H1 (cell line): ENCODE data around the gene HLA-A. TPM values are rescaled to one million over a fixed set of nuclear protein-coding genes. Genes with fewer than 3 reads are reported as not detected.

Experiments
- CTCF ChIA-PET: fragments of 300-600 bp; sonication (Branson Sonifier 250); formaldehyde crosslinking; loops from one replicate; lab custom pipeline; 2021; ENCODE audit not compliant: partially characterized antibody; lab: Charles Lee
- POLR2A ChIA-PET: fragments of 300-600 bp; sonication (Branson Sonifier 250); formaldehyde crosslinking; loops from one replicate; lab custom pipeline; 2021; ENCODE audit warnings: inconsistent platforms; ENCODE audit not compliant: partially characterized antibody; lab: Charles Lee
- DNase-seq, 2 experiments: peaks; one replicate each; pipeline versions ENCODE4 v3.0.0 to v3.0.0-alpha.2; 2010 to 2022; ENCODE audit warnings: low spot score in 2 of 2, low read depth in 1 of 2, mixed read lengths in 1 of 2
- FAIRE-seq: peaks from 2 replicates; lab custom pipeline; 2011; peaks lifted over from hg19 to GRCh38; lab: Jason Lieb, UNC
- H2AFZ ChIP-seq: 2 replicates; pipeline ENCODE4 v1.8.1; 2012; ENCODE audit warnings: low read length, inconsistent platforms
- H2AK5ac ChIP-seq: 2 replicates; pipeline ENCODE4 v1.6.1; 2013; ENCODE audit warnings: low read depth, low read length
- H2BK120ac ChIP-seq: replicated peaks from 2 replicates; pipeline ENCODE3; 2013; ENCODE audit warnings: low read depth, low read length, inconsistent platforms
- H2BK12ac ChIP-seq: 2 replicates; pipeline ENCODE4 v1.6.1; 2013; ENCODE audit warnings: low read depth, low read length
- H2BK15ac ChIP-seq: 2 replicates; pipeline ENCODE4 v1.6.1; 2013; ENCODE audit warnings: low read length
- H2BK20ac ChIP-seq: 2 replicates; pipeline ENCODE4 v1.6.1; 2013; ENCODE audit warnings: low read length
- H2BK5ac ChIP-seq: 2 replicates; pipeline ENCODE4 v1.6.1; 2013; ENCODE audit warnings: low read depth, low read length
- H3K14ac ChIP-seq: 2 replicates; pipeline ENCODE4 v1.6.1; 2013; ENCODE audit warnings: inconsistent platforms; ENCODE audit not compliant: insufficient read length
- H3K18ac ChIP-seq: 2 replicates; pipeline ENCODE4 v1.6.1; 2013; ENCODE audit warnings: low read length; ENCODE audit errors: extremely low read depth
- H3K23ac ChIP-seq: 2 replicates; pipeline ENCODE4 v1.6.1; 2013; ENCODE audit warnings: inconsistent platforms; ENCODE audit not compliant: insufficient read length
- H3K23me2 ChIP-seq: 2 replicates; pipeline ENCODE4 v1.6.1; 2013; ENCODE audit warnings: low read depth, low read length
- H3K27ac ChIP-seq: 2 replicates; pipeline ENCODE4 v1.6.1; 2011; ENCODE audit warnings: low read depth, low read length, inconsistent platforms
- H3K27me3 ChIP-seq, 4 experiments: replicated peaks in 1 of 4; 1 replicate in 1 of 4; 2 replicates in 3 of 4; pipeline versions ENCODE4 v1.6.1 to v1.8.1; 2011 to 2013; ENCODE audit warnings: low read length in 3 of 4, mild to moderate bottlenecking in 3 of 4, inconsistent platforms in 2 of 4, mixed read lengths in 2 of 4, moderate library complexity in 1 of 4; ENCODE audit not compliant: control insufficient read depth in 3 of 4, insufficient read depth in 3 of 4; ENCODE audit errors: extremely low read depth in 1 of 4
- H3K36me3 ChIP-seq, 4 experiments: 2 replicates each; pipeline versions ENCODE4 v1.6.1 to v1.8.1; 2011 to 2013; ENCODE audit warnings: mild to moderate bottlenecking in 4 of 4, low read length in 3 of 4, moderate library complexity in 2 of 4, control low read depth in 1 of 4, inconsistent platforms in 1 of 4; ENCODE audit not compliant: insufficient read depth in 4 of 4, control insufficient read depth in 2 of 4
- H3K4ac ChIP-seq: replicated peaks from 2 replicates; pipeline ENCODE3; 2013; ENCODE audit warnings: low read length, low read depth, mixed read lengths, inconsistent platforms; ENCODE audit not compliant: insufficient read length
- H3K4me1 ChIP-seq, 4 experiments: replicated peaks in 1 of 4; 1 replicate in 1 of 4; 2 replicates in 3 of 4; pipeline versions ENCODE4 v1.6.1 to v1.8.1; 2011 to 2013; ENCODE audit warnings: low read length in 3 of 4, inconsistent platforms in 2 of 4, mixed read lengths in 1 of 4; ENCODE audit not compliant: insufficient read depth in 4 of 4, control insufficient read depth in 3 of 4
- H3K4me2 ChIP-seq, 2 experiments: 2 replicates each; pipeline versions ENCODE4 v1.6.1 to v1.8.1; 2011 to 2013; ENCODE audit warnings: low read depth in 2 of 2, low read length in 2 of 2, control low read depth in 1 of 2, inconsistent platforms in 1 of 2, mild to moderate bottlenecking in 1 of 2; ENCODE audit not compliant: insufficient read depth in 1 of 2
- H3K4me3 ChIP-seq, 4 experiments: fragments of 200-600, 300-600 bp in 1 of 4; sonication (generic), shearing (Covaris generic), sonication (Bioruptor Twin) in 1 of 4; 2 replicates each; pipeline versions ENCODE4 v1.5.1 to v1.8.1; 2011 to 2016; ENCODE audit warnings: low read length in 4 of 4, low read depth in 3 of 4, control low read depth in 2 of 4, inconsistent platforms in 2 of 4, mild to moderate bottlenecking in 2 of 4, mixed read lengths in 1 of 4, moderate library complexity in 1 of 4; ENCODE audit not compliant: insufficient read depth in 2 of 4; ENCODE audit errors: extremely low read depth in 1 of 4
- H3K56ac ChIP-seq: replicated peaks from 2 replicates; pipeline ENCODE3; 2013; ENCODE audit warnings: low read depth, mild to moderate bottlenecking, mixed read lengths, low read length, inconsistent platforms; ENCODE audit not compliant: insufficient read length
- H3K79me1 ChIP-seq: 2 replicates; pipeline ENCODE4 v1.6.1; 2013; ENCODE audit warnings: low read depth, low read length, control low read depth
- H3K79me2 ChIP-seq, 2 experiments: 2 replicates each; pipeline versions ENCODE4 v1.6.1 to v1.8.1; 2012 to 2013; ENCODE audit warnings: low read length in 2 of 2, mild to moderate bottlenecking in 2 of 2, inconsistent platforms in 1 of 2; ENCODE audit not compliant: insufficient read depth in 2 of 2, control insufficient read depth in 1 of 2
- H3K9ac ChIP-seq, 4 experiments: replicated peaks in 1 of 4; 1 replicate in 1 of 4; 2 replicates in 3 of 4; pipeline versions ENCODE4 v1.6.1 to v1.8.1; 2011 to 2013; ENCODE audit warnings: low read depth in 3 of 4, low read length in 3 of 4, control low read depth in 2 of 4, mild to moderate bottlenecking in 2 of 4, moderate library complexity in 2 of 4, inconsistent platforms in 1 of 4; ENCODE audit errors: extremely low read depth in 1 of 4
- H3K9me3 ChIP-seq, 2 experiments: 2 replicates each; pipeline versions ENCODE4 v1.6.1 to v1.8.1; 2012 to 2013; ENCODE audit warnings: mild to moderate bottlenecking in 2 of 2, moderate library complexity in 2 of 2, control low read depth in 1 of 2, inconsistent platforms in 1 of 2, low read depth in 1 of 2, low read length in 1 of 2, mixed read lengths in 1 of 2; ENCODE audit not compliant: insufficient read depth in 2 of 2
- H4K20me1 ChIP-seq, 2 experiments: replicated peaks in 1 of 2; 2 replicates each; pipeline versions ENCODE3 to v1.8.1; 2011 to 2013; ENCODE audit warnings: inconsistent platforms in 2 of 2, low read length in 2 of 2, mild to moderate bottlenecking in 1 of 2; ENCODE audit not compliant: insufficient read depth in 2 of 2, control insufficient read depth in 1 of 2
- H4K5ac ChIP-seq: 2 replicates; pipeline ENCODE4 v1.6.1; 2013; ENCODE audit warnings: low read length, low read depth, mixed read lengths, inconsistent platforms; ENCODE audit not compliant: insufficient read length
- H4K8ac ChIP-seq: 2 replicates; pipeline ENCODE4 v1.8.0; 2013; ENCODE audit warnings: mild to moderate bottlenecking, moderate library complexity, low read length, inconsistent platforms; ENCODE audit not compliant: insufficient read depth; ENCODE audit errors: extremely low read depth
- H4K91ac ChIP-seq: replicated peaks from 2 replicates; pipeline ENCODE3; 2013; ENCODE audit warnings: low read length, mixed read lengths, inconsistent platforms; ENCODE audit not compliant: insufficient read length
- POLR2A ChIP-seq, 2 experiments: IDR thresholded peaks; 1 replicate in 1 of 2; 2 replicates in 1 of 2; pipeline ENCODE4 v1.6.1; 2011; ENCODE audit warnings: low read depth in 2 of 2, low read length in 2 of 2, mild to moderate bottlenecking in 2 of 2; ENCODE audit errors: control extremely low read depth in 1 of 2
- WGBS, 2 experiments: shearing (Covaris generic) in 1 of 2; methylation state at CpG; one replicate each; pipeline versions ENCODE4 v1.1.6 to v1.1.7; 2013 to 2015; ENCODE audit warnings: low lambda C conversion rate in 2 of 2, mixed read lengths in 2 of 2, inconsistent platforms in 1 of 2, low coverage in 1 of 2, missing lambda C conversion rate in 1 of 2; ENCODE audit not compliant: insufficient replicate concordance in 2 of 2, insufficient coverage in 1 of 2, insufficient read length in 1 of 2; ENCODE audit errors: extremely low coverage in 1 of 2, missing lambda C conversion rate in 1 of 2; 5-methylcytosine and 5-hydroxymethylcytosine counted together
- polyA plus RNA-seq, 7 experiments: library from polyadenylated mRNA; depleted of rRNA in 3 of 7; stranded (reverse) in 5 of 7; unstranded in 2 of 7; fragments of >200 nt in 5 of 7; fragments of 200-250 nt in 2 of 7; gene quantifications; 1 replicate in 5 of 7; 2 replicates in 1 of 7; 4 replicates in 1 of 7; pipeline versions ENCODE4 v1.2.1 to v1.2.3, GENCODE V29; 2011 to 2013; ENCODE audit warnings: missing spikeins in 2 of 7, mixed read lengths in 2 of 7
- small RNA-seq: library from polyadenylated mRNA; stranded (forward); fragments of <200 nt; extraction: miRNeasy Mini kit (QIAGEN cat#:217004); gene quantifications from one replicate; pipeline ENCODE3, GENCODE V24; 2013; ENCODE audit not compliant: insufficient read depth
- total RNA-seq: library from RNA; stranded (reverse); fragmentation: NEBNext Ultra II Directional; extraction: Animal tissue kit (Norgen Biotek cat#: 25700); gene quantifications from 2 replicates; pipeline ENCODE4 v1.2.1, GENCODE V29; 2021

The HLA-A gene
- total and polyA plus RNA-seq, 2 of the 8 experiments (the other 6 are each of a cell fraction or from before 2014, with no cell fraction given) = 221 to 474 TPM

GRCh38 chr6:29995340-29995777 is 53.0 kb downstream of the HLA-A start:
- Histone ChIP-seq H2BK5ac (no peak overlapping the region), H3K9me3 (no peaks in the 10 kb centered on the region), H3K4me3 (no peak overlapping the region), H2BK15ac (no peak overlapping the region), H2AK5ac (no peak overlapping the region), H3K56ac (no peak overlapping the region), H2AFZ (no peak overlapping the region), H2BK120ac (no peak overlapping the region), H4K8ac (no peak overlapping the region), H3K27me3 (peaks cover 0 to 2% (median 0%) of the 10 kb centered on the region in 4 experiments; a peak in 1 of 7 replicates), H3K14ac (no peak overlapping the region), H4K20me1 (no peaks in the 10 kb centered on the region), H3K4me1 (no peaks in the 10 kb centered on the region; a peak in 1 of 7 replicates), H4K5ac (no peak overlapping the region), H3K4me2 (no peak overlapping the region), H3K79me1 (no peaks in the 10 kb centered on the region), H3K23ac (no peak overlapping the region), H4K91ac (no peak overlapping the region), H3K9ac (no peak overlapping the region), H3K27ac (no peak overlapping the region), H3K18ac (no peak overlapping the region), H2BK12ac (no peak overlapping the region), H2BK20ac (no peak overlapping the region), H3K23me2 (no peaks in the 10 kb centered on the region), H3K79me2 (no peaks in the 10 kb centered on the region), H3K4ac (no peak overlapping the region), H3K36me3 (no peaks in the 10 kb centered on the region)
- 83% methylated on average over 2 of the region's 2 CpGs; no CpG with 5 or more reads in 1 of the 2 experiments for whole genome bisulfite sequencing, 2 experiments
- DNase-seq = no peak
- CTCF ChIA-PET = interaction anchor here (0.6 to 1.5 kb wide), 4 partner anchors 18 to 293 kb away, joined by 3 to 4 read pairs (median 3); no protein-coding TSS in a partner anchor
- no peak for TF ChIP-seq POLR2A (IDR thresholded peaks at IDR 0.05; ENCODE audit: control extremely low read depth in 1 of 2, low read depth in 2 of 2, low read length in 2 of 2)
- no peak for FAIRE-seq
- POLR2A ChIA-PET = no interaction called here

Small RNA genes within 50 kb of the gene (small RNA-seq; reads per million reads assigned to genes)
- gene HLA-U = not detected

Other genes starting within 250 kb of the HLA-A start
- 6.5 and 9.6 TPM in 2 replicates for gene HLA-F, start 219.1 kb upstream of the HLA-A start, total RNA-seq
- 8.9 and 11.7 TPM in 2 replicates for gene HLA-F, start 219.1 kb upstream of the HLA-A start, polyA plus RNA-seq (2011; rRNA removed)
- 4.4 and 4.8 TPM in 2 replicates for gene HLA-G, start 114.7 kb upstream of the HLA-A start, total RNA-seq
- gene HLA-G, start 114.7 kb upstream of the HLA-A start, polyA plus RNA-seq (2011; rRNA removed) = 3.2 and 4.2 TPM in 2 replicates
- 31.5 and 35.7 TPM in 2 replicates for gene POLR1H, start 118.7 kb downstream of the HLA-A start, total RNA-seq
- 79.0 and 82.2 TPM in 2 replicates for gene POLR1H, start 118.7 kb downstream of the HLA-A start, polyA plus RNA-seq (2011; rRNA removed)
- gene PPP1R11, start 124.7 kb downstream of the HLA-A start, total RNA-seq = 26.1 and 26.3 TPM in 2 replicates
- 28.0 and 32.8 TPM in 2 replicates for gene PPP1R11, start 124.7 kb downstream of the HLA-A start, polyA plus RNA-seq (2011; rRNA removed)
- 1.4 and 1.7 TPM in 2 replicates for gene RNF39, start 133.2 kb downstream of the HLA-A start, total RNA-seq
- 2.3 TPM in 2 replicates for gene RNF39, start 133.2 kb downstream of the HLA-A start, polyA plus RNA-seq (2011; rRNA removed)
- not detected in 2 replicates for gene TRIM31, start 170.6 kb downstream of the HLA-A start, total RNA-seq
- gene TRIM31, start 170.6 kb downstream of the HLA-A start, polyA plus RNA-seq (2011; rRNA removed) = 0.08 TPM in 1 of 2 replicates, not detected in the other
- not detected in 2 replicates for gene TRIM40, start 193.6 kb downstream of the HLA-A start, total RNA-seq
- not detected in 2 replicates for gene TRIM40, start 193.6 kb downstream of the HLA-A start, polyA plus RNA-seq (2011; rRNA removed)
- gene TRIM10, start 218.7 kb downstream of the HLA-A start, total RNA-seq = not detected in 2 replicates
- 0.06 and 0.08 TPM in 2 replicates for gene TRIM10, start 218.7 kb downstream of the HLA-A start, polyA plus RNA-seq (2011; rRNA removed)
- 0.48 and 0.54 TPM in 2 replicates for gene TRIM15, start 221.0 kb downstream of the HLA-A start, total RNA-seq
- 0.18 and 0.19 TPM in 2 replicates for gene TRIM15, start 221.0 kb downstream of the HLA-A start, polyA plus RNA-seq (2011; rRNA removed)